Body of pancreas (tissue), 4 donors: ENCODE results near the gene LST1.

Experiments used
- POLR2A ChIP-seq, 3 donors: fragments of 450-650 bp; IDR thresholded peaks; one replicate each; pipeline ENCODE4 v1.6.1; 2016; ENCODE audit warnings: antibody characterized with exemption in 3 of 3, mild to moderate bottlenecking in 2 of 3
- TF ChIP-seq, protein P1 (sequence below), 7 experiments: fragments of 450-650 bp in 4 of 7; fragments of 200-600 bp in 3 of 7; sonication (generic) in 3 of 7; IDR thresholded peaks; one replicate each; pipeline ENCODE4 v1.5.1; 2016 to 2019; ENCODE audit warnings: antibody characterized with exemption in 7 of 7

DNA sequence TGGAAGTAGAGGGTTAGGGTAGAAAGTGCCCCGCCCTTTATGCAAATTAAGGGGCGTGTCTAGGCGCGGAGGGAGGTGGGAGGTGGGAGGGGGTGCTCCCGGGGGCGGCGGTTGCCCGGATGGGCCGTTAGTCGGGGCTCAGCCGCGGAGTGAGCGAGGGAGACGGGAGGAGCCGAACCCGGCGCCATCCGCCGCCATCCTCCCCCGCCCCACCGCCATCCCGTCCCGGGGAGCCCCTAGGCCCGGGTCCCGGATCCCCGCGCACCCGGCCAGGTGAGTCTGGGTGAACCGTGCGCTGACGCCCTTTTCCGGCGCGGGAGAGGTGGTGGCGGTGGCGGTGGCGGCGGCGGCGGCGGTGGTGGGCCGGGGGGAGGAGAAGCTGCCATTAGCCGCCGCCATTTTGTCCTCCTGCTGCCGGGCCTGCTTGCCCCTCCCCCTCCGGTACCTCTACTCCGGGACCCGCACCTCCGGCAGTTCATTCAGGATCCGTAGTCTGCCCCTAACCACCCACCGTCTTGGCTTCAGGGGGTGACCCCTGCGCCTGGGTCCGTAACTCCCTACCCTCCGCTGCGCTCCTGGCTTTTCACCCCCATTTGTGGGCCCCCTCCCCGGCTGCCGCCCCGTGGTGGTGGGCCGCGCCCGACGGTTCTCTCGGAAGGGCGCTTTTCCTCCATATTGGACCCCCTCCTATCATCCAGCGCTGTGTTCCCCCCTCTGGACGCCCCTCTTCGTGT, 34.7 kb downstream of the LST1 start, which contains the start of gene PRRC2A:
- peak in 1 of 3 donors; percentile 10 for TF ChIP-seq POLR2A (IDR thresholded peaks at IDR 0.05)
- TF ChIP-seq, protein P1, sequence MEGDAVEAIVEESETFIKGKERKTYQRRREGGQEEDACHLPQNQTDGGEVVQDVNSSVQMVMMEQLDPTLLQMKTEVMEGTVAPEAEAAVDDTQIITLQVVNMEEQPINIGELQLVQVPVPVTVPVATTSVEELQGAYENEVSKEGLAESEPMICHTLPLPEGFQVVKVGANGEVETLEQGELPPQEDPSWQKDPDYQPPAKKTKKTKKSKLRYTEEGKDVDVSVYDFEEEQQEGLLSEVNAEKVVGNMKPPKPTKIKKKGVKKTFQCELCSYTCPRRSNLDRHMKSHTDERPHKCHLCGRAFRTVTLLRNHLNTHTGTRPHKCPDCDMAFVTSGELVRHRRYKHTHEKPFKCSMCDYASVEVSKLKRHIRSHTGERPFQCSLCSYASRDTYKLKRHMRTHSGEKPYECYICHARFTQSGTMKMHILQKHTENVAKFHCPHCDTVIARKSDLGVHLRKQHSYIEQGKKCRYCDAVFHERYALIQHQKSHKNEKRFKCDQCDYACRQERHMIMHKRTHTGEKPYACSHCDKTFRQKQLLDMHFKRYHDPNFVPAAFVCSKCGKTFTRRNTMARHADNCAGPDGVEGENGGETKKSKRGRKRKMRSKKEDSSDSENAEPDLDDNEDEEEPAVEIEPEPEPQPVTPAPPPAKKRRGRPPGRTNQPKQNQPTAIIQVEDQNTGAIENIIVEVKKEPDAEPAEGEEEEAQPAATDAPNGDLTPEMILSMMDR (IDR thresholded peaks at IDR 0.05) = no peak
